Bronchial epithelial cell (primary cell): Measurements from ENCODE around the gene LRP1B. TPM values are rescaled to one million over a fixed set of nuclear protein-coding genes. Genes with fewer than 3 reads are reported as not detected.

Experiments
- DNase-seq: peaks from one replicate; pipeline ENCODE4 v3.0.0-alpha.2; 2010; ENCODE audit warnings: low read depth
- FAIRE-seq: peaks from 2 replicates; lab custom pipeline; 2011; peaks lifted over from hg19 to GRCh38; lab: Jason Lieb, UNC
- H3K27me3 ChIP-seq: 2 replicates; pipeline ENCODE4 v1.5.1; 2011; ENCODE audit warnings: low read length; ENCODE audit not compliant: control insufficient read depth, insufficient read depth
- H3K36me3 ChIP-seq: 2 replicates; pipeline ENCODE4 v1.5.1; 2011; ENCODE audit warnings: low read length; ENCODE audit not compliant: control insufficient read depth, insufficient read depth
- H3K4me3 ChIP-seq: 2 replicates; pipeline ENCODE4 v1.5.1; 2011; ENCODE audit warnings: mild to moderate bottlenecking, low read depth, low read length, control low read depth
- CTCF ChIP-seq: IDR thresholded peaks from 2 replicates; pipeline ENCODE4 v1.5.1; 2011; ENCODE audit warnings: mild to moderate bottlenecking, moderate library complexity, low read length, control low read depth, inconsistent platforms; ENCODE audit not compliant: insufficient read depth, severe bottlenecking
- total RNA-seq: library from RNA; depleted of rRNA; stranded (reverse); fragments of >200 nt; gene quantifications from 2 replicates; pipeline ENCODE4 v1.2.1, GENCODE V29; 2014

LRP1B gene
- total RNA-seq, 1 donor from 2014 or later: under 0.01 TPM

- FAIRE-seq: no peak
- Histone ChIP-seq H3K4me3 (no peak overlapping the region), H3K27me3 (no peaks in the 10 kb centered on the region), H3K36me3 (no peaks in the 10 kb centered on the region)
- DNase-seq: no peak
- no peak for TF ChIP-seq CTCF
Measured at GRCh38 chr2:141306368-141306767, 824.4 kb downstream of the LRP1B start.

GRCh38 chr2:141301551-141301950 is 829.3 kb downstream of the LRP1B start:
- Histone ChIP-seq H3K27me3 (no peaks in the 10 kb centered on the region), H3K36me3 (no peaks in the 10 kb centered on the region), H3K4me3 (no peak overlapping the region)
- FAIRE-seq (no peak), DNase-seq (no peak)
- no peak for TF ChIP-seq CTCF

- DNase-seq: no peak
- H3K27me3 ChIP-seq: no peaks in the 10 kb centered on the region
- FAIRE-seq: no peak
- no peaks in the 10 kb centered on the region for H3K36me3 ChIP-seq
- no peak for TF ChIP-seq CTCF
- no peak overlapping the region for H3K4me3 ChIP-seq
Measured at GRCh38 chr2:141280037-141280436, 850.8 kb downstream of the LRP1B start.

- no peaks in the 10 kb centered on the region for H3K27me3 ChIP-seq
Measured at GRCh38 chr2:141271346-141271745, 859.5 kb downstream of the LRP1B start.

GRCh38 chr2:141264848-141265247 is 866.0 kb downstream of the LRP1B start:
- no peak for FAIRE-seq
- DNase-seq: no peak
- no peaks in the 10 kb centered on the region for H3K36me3 ChIP-seq
- TF ChIP-seq CTCF: no peak
- no peak overlapping the region for H3K4me3 ChIP-seq
- no peaks in the 10 kb centered on the region for H3K27me3 ChIP-seq

More at GRCh38 chr2:141271346-141271745, 859.5 kb downstream of the LRP1B start:
- Histone ChIP-seq H3K36me3 (no peaks in the 10 kb centered on the region), H3K4me3 (no peak overlapping the region)
- no peak for DNase-seq
- FAIRE-seq: no peak
- no peak for TF ChIP-seq CTCF

GRCh38 chr2:141260911-141261310 is 869.9 kb downstream of the LRP1B start:
- H3K4me3 ChIP-seq: no peak overlapping the region
- no peak for TF ChIP-seq CTCF
- FAIRE-seq: no peak
- no peaks in the 10 kb centered on the region for H3K27me3 ChIP-seq
- H3K36me3 ChIP-seq: no peaks in the 10 kb centered on the region
- DNase-seq: no peak
